PC-3 (cell line): ENCODE data around the gene GNAI1.

Experiments used
- CTCF ChIP-seq: fragments of 300-600 bp; sonication (generic); conservative IDR thresholded peaks from 2 replicates; pipeline ENCODE4 v1.5.1; 2017; ENCODE audit warnings: antibody characterized with exemption, low read depth, mild to moderate bottlenecking, low read length
- EZH2 ChIP-seq: fragments of 300-600 bp; sonication (generic); IDR thresholded peaks from one replicate; pipeline ENCODE4 v1.6.1; 2017; ENCODE audit warnings: antibody characterized with exemption, mild to moderate bottlenecking, low read length; ENCODE audit not compliant: unreplicated experiment
- EZH2phosphoT487 ChIP-seq: fragments of 300-600 bp; sonication (generic); IDR thresholded peaks from 2 replicates; pipeline ENCODE4 v1.6.1; 2018; ENCODE audit warnings: mild to moderate bottlenecking, antibody characterized with exemption, low read length, borderline replicate concordance

DNA sequence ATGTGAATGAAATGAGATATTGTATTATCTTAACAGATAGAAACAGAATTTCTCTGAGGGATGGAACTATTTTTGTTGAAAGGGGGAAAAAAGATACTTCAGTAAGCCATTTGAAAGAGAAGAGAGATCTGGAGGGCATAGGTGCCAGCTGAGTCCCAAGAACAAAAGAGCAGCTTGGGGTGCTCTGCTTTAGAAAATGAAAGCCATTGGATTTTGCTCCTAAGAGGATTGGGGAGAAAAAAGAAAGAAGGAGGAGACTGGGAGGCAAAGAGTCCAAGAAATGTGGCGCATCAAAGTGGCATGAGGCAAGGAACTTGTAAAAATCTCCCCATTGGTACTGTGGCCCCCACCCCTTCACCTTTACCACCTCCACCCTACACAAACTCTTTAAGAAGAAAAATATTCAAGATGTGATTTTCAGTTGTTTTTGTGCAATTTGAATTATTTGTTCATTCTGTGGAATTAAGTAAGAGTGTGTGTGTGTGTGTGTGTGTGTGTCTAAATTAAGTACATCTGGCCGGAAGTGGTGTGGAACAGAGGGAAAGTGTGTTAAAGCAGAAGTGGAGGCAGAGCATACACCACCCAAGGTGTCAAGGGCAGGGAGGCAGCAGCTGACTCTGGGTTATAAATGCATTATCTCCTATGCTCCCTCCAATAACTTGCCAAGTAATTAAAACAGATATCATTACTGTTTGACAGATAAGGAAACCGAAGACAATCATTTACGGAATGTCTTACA, 9.9 kb upstream of the GNAI1 start:
- TF ChIP-seq CTCF = no peak
- no peak for TF ChIP-seq EZH2
- no peak for TF ChIP-seq EZH2phosphoT487
